ENCODE measurements around the gene KASH5.

The KASH5 gene

DNA sequence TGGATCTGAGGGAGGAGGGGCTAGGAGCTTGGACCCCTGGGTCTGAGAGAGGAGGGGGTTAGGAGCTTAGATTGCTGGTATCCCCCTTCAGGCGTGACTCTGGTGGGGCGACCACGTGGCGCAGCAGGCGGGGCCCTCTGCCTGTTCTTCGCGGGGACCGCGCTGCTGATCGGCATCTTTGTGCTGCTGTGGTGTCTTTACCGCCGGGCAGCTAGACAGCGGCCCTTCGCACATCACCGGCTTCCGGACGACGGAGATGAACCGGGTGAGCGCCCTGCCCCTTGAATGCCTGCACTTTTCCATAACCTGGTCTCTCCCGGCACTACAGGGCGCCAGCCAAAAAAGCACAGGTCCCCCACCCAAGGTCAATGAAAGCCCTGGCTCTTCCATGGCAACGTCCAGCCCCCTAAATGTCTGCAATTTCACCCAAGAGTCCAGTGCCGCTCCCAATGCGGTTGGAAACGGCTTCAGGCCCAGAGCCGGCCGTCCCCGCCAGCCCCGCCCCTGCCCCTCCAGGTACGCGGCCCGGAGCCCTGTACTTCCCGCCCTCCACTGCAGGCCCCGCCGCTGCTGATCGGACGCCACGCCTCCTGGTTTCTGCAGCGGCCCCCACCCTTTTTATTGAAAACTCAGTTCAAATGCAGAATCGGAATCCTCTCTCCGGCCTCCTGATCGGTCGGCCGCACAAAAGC lies 40.0 kb downstream of the KASH5 start:
- Histone ChIP-seq H3K9me3 (ENCODE audit: control insufficient read depth, low read depth, low read length) (no peaks in the 10 kb centered on the region), H3K4me3 (ENCODE audit: low read length) (peak overlapping the region; percentile 70), H3K9ac (ENCODE audit: low read length) (peak overlapping the region; percentile 59), H3K27ac (ENCODE audit: low read length) (no peak overlapping the region), H3K36me3 (ENCODE audit: control insufficient read depth, low read depth, low read length) (no peaks in the 10 kb centered on the region), H3K4me1 (ENCODE audit: control insufficient read depth, low read depth, low read length) (peaks cover 16% of the 10 kb centered on the region), H3K27me3 (ENCODE audit: control insufficient read depth, insufficient read depth, low read length) (peaks cover 70% of the 10 kb centered on the region)

DNA sequence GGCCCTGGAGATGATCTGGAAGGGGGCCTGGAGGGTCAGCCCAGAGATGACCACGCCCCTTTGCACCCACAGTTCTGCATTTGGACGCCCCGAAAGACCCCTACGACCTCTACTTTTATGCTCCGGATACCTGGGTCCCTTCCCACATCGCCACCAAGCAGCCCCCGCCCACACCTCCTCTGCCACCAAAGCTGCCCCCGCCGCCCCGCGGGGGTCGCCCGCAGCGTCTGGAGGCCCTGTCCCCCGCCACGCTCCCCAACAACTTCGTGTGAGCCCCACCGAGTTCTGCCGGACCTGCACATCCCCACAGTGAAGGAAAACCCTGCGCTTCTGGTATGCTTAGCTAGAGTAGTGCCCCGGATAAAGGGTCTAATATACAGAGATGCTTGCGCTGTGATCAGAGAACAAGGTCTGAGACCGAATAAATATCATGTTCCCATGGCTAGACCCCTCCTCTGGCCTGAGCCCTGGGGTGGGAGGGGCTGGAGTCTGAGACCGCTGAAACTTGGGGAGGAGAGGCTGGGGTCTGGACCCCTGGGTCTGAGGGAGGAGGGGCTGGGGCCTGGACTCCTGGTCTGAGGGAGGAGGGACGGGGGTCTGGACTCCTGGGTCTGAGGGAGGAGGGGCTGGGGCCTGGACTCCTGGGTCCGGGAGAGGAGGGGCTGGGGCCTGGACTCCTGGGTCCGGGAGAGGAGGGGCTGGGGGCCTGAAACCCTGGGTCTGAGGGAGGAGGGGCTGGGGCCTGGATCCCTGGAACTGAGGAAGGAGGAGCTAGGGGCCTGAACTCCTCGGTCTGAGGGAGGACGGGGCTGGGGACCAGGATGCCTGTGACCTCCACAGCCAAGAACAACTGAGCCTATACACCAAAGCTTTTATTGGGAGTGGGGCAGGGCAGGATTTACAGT lies 40.8 kb downstream of the KASH5 start:
- H3K4me3 ChIP-seq (ENCODE audit: low read length), result peak overlapping the region; percentile 70
- H3K36me3 ChIP-seq (ENCODE audit: control insufficient read depth, low read depth, low read length), result no peaks in the 10 kb centered on the region
- H3K9ac ChIP-seq (ENCODE audit: low read length), result peak overlapping the region; percentile 11
- no peak overlapping the region for H3K27ac ChIP-seq (ENCODE audit: low read length)
- H3K27me3 ChIP-seq (ENCODE audit: control insufficient read depth, insufficient read depth, low read length), result peaks cover 70% of the 10 kb centered on the region
- no peaks in the 10 kb centered on the region for H3K9me3 ChIP-seq (ENCODE audit: control insufficient read depth, low read depth, low read length)
- H3K4me1 ChIP-seq (ENCODE audit: control insufficient read depth, low read depth, low read length), result peaks cover 16% of the 10 kb centered on the region

DNA sequence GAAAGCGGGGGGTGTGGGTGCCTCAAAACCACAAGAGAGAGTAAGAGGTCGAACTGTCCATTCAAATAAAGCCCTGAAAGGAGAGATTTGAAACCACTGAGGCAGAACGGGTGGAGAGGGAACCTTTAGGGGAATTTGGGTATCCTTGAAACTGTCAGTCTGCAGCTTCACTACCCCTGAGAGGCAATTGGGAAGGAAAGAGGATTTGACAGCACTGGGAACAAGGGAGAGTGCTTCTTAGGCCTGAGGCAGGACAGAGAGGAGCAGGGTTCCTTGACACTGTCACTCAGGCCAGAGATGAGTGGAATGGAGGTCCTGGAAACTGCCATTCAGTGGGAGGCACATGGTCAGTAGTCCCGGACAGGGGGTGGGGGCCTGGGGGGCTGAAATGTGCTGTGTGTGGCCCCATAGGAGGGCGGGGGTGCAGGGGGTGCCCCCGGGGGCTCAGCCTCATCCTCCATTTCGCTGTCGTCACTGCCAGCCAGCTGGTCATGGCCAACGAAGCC lies 42.2 kb downstream of the KASH5 start:
- Histone ChIP-seq H3K9me3 (ENCODE audit: control insufficient read depth, low read depth, low read length) (no peaks in the 10 kb centered on the region), H3K4me1 (ENCODE audit: control insufficient read depth, low read depth, low read length) (peaks cover 15% of the 10 kb centered on the region), H3K27me3 (ENCODE audit: control insufficient read depth, insufficient read depth, low read length) (peaks cover 57% of the 10 kb centered on the region), H3K9ac (ENCODE audit: low read length) (no peak overlapping the region), H3K36me3 (ENCODE audit: control insufficient read depth, low read depth, low read length) (no peaks in the 10 kb centered on the region), H3K4me3 (ENCODE audit: low read length) (no peak overlapping the region), H3K27ac (ENCODE audit: low read length) (no peak overlapping the region)

DNA sequence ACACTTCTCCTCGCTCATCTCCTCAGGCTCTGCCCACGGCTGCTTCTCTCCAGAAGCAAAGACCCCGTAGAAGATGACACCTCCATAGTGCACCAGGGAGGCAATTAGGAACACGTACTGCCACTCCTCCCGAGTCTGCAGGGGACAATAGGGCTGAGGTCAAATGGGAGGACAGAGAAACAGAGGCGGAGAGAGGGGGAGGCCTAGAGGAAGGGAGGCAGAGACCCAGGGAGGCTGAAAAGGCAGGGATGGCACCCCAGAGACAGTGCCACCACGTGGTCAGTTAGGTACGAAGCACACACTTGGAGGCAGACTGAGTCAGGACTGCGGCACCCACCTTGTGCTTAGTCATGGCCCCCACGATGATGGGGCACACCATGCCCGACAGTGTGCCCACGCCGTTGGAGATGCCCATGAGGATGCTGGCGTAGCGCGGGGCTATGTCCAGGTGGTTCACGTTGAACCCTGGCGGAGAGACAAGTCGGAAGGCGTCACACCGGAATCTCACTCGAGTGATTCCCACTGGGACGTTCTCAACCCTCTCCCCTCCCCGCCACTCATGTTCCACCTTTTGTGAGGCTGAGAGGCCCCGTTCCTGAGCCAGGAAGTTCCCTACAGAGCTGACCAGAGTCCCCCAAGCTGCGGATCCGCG lies 42.8 kb downstream of the KASH5 start:
- peaks cover 51% of the 10 kb centered on the region for H3K27me3 ChIP-seq (ENCODE audit: control insufficient read depth, insufficient read depth, low read length)
- H3K4me3 ChIP-seq (ENCODE audit: low read length), result no peak overlapping the region
- H3K9me3 ChIP-seq (ENCODE audit: control insufficient read depth, low read depth, low read length), result no peaks in the 10 kb centered on the region
- no peak overlapping the region for H3K27ac ChIP-seq (ENCODE audit: low read length)
- H3K9ac ChIP-seq (ENCODE audit: low read length), result no peak overlapping the region
- H3K36me3 ChIP-seq (ENCODE audit: control insufficient read depth, low read depth, low read length), result no peaks in the 10 kb centered on the region
- H3K4me1 ChIP-seq (ENCODE audit: control insufficient read depth, low read depth, low read length), result peaks cover 11% of the 10 kb centered on the region

- no peak overlapping the region for H3K27ac ChIP-seq (ENCODE audit: low read length)
- H3K9ac ChIP-seq (ENCODE audit: low read length), result no peak overlapping the region
- H3K4me1 ChIP-seq (ENCODE audit: control insufficient read depth, low read depth, low read length), result peaks cover 13% of the 10 kb centered on the region
- H3K36me3 ChIP-seq (ENCODE audit: control insufficient read depth, low read depth, low read length), result no peaks in the 10 kb centered on the region
- no peaks in the 10 kb centered on the region for H3K9me3 ChIP-seq (ENCODE audit: control insufficient read depth, low read depth, low read length)
- peaks cover 46% of the 10 kb centered on the region for H3K27me3 ChIP-seq (ENCODE audit: control insufficient read depth, insufficient read depth, low read length)
- no peak overlapping the region for H3K4me3 ChIP-seq (ENCODE audit: low read length)
Measured at GRCh38 chr19:49431330-49431749, 43.3 kb downstream of the KASH5 start.

DNA sequence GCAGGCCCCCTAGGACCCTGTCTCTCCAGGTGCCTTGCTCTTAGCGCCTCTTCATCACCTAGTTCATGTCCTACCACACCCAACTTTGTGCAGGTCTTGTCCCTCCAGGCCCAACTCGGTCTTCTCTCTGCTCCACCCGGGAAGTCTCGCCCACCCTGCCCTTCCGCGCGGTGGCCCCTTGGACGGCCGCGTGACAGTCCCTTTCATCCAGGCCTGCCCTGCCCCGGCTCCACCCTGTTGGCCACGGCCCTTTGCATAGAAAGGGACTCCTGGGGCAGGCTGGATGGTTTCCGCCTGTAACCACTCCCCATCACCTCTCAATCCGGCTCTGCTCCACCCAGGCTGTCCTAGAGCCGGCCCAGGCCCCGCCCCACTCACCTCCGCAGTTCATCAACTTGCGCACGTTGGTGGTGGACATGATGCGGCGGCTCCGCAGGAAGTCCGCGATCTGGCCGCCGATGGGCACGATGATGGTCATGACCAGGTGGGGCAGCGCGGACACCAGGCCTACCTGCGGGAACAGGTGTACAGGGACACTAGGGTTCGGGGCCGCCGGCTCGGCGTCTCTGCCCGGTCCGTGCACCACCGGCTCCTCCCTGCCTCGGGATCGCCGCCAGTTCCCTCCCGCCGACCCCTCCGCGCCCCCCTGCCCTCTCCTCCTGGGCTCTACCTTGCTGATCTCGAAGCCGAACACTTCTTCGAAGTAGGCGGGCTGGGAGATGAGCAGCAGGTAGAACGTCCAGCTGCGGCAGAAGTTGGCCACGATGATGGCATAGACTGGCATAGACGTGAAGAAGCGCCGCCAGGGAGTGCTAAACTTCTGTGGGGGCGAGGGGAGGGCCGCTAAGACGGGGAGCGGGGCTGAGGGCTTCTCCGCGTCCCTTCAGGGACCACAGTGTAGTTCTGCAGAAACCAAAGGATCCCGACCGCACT lies 44.4 kb downstream of the KASH5 start:
- H3K9me3 ChIP-seq (ENCODE audit: control insufficient read depth, low read depth, low read length), result no peaks in the 10 kb centered on the region
- peaks cover 7% of the 10 kb centered on the region for H3K4me1 ChIP-seq (ENCODE audit: control insufficient read depth, low read depth, low read length)
- H3K27me3 ChIP-seq (ENCODE audit: control insufficient read depth, insufficient read depth, low read length), result peaks cover 46% of the 10 kb centered on the region
- no peak overlapping the region for H3K9ac ChIP-seq (ENCODE audit: low read length)
- H3K27ac ChIP-seq (ENCODE audit: low read length), result no peak overlapping the region
- H3K36me3 ChIP-seq (ENCODE audit: control insufficient read depth, low read depth, low read length), result no peaks in the 10 kb centered on the region
- H3K4me3 ChIP-seq (ENCODE audit: low read length), result peak overlapping the region; percentile 41

- peaks cover 53% of the 10 kb centered on the region for H3K27me3 ChIP-seq (ENCODE audit: control insufficient read depth, insufficient read depth, low read length)
- H3K36me3 ChIP-seq (ENCODE audit: control insufficient read depth, low read depth, low read length), result no peaks in the 10 kb centered on the region
Measured at GRCh38 chr19:49433240-49433901, 45.3 kb downstream of the KASH5 start.

GRCh38 chr19:49434907-49435583 lies 47.0 kb downstream of the KASH5 start:
- Histone ChIP-seq H3K27me3 (ENCODE audit: control insufficient read depth, insufficient read depth, low read length) (peaks cover 61% of the 10 kb centered on the region), H3K36me3 (ENCODE audit: control insufficient read depth, low read depth, low read length) (no peaks in the 10 kb centered on the region), H3K27ac (ENCODE audit: low read length) (no peak overlapping the region), H3K4me3 (ENCODE audit: low read length) (no peak overlapping the region), H3K4me1 (ENCODE audit: control insufficient read depth, low read depth, low read length) (peaks cover 3% of the 10 kb centered on the region), H3K9me3 (ENCODE audit: control insufficient read depth, low read depth, low read length) (no peaks in the 10 kb centered on the region), H3K9ac (ENCODE audit: low read length) (no peak overlapping the region)

More at GRCh38 chr19:49433240-49433901, 45.3 kb downstream of the KASH5 start:
- H3K27ac ChIP-seq (ENCODE audit: low read length), result no peak overlapping the region
- H3K9me3 ChIP-seq (ENCODE audit: control insufficient read depth, low read depth, low read length), result no peaks in the 10 kb centered on the region
- H3K4me1 ChIP-seq (ENCODE audit: control insufficient read depth, low read depth, low read length), result peaks cover 7% of the 10 kb centered on the region
- no peak overlapping the region for H3K4me3 ChIP-seq (ENCODE audit: low read length)
- no peak overlapping the region for H3K9ac ChIP-seq (ENCODE audit: low read length)

GRCh38 chr19:49435670-49436069 lies 47.6 kb downstream of the KASH5 start:
- Histone ChIP-seq H3K9ac (ENCODE audit: low read length) (no peak overlapping the region), H3K27me3 (ENCODE audit: control insufficient read depth, insufficient read depth, low read length) (peaks cover 65% of the 10 kb centered on the region), H3K9me3 (ENCODE audit: control insufficient read depth, low read depth, low read length) (no peaks in the 10 kb centered on the region), H3K4me3 (ENCODE audit: low read length) (peak overlapping the region; percentile 21), H3K36me3 (ENCODE audit: control insufficient read depth, low read depth, low read length) (no peaks in the 10 kb centered on the region), H3K4me1 (ENCODE audit: control insufficient read depth, low read depth, low read length) (peaks cover 3% of the 10 kb centered on the region), H3K27ac (ENCODE audit: low read length) (no peak overlapping the region)

Data from iPS-18a (cell line).